GM21528 (cell line): ENCODE data around the gene NEAT1.

Experiments
- ATAC-seq: cut with Tn5 transposase; IDR thresholded peaks from one replicate; pipeline ENCODE4 v1.9.1; 2021; ENCODE audit warnings: mild to moderate bottlenecking, moderate library complexity; ENCODE audit not compliant: unreplicated experiment, low FRiP score

NEAT1 gene

DNA sequence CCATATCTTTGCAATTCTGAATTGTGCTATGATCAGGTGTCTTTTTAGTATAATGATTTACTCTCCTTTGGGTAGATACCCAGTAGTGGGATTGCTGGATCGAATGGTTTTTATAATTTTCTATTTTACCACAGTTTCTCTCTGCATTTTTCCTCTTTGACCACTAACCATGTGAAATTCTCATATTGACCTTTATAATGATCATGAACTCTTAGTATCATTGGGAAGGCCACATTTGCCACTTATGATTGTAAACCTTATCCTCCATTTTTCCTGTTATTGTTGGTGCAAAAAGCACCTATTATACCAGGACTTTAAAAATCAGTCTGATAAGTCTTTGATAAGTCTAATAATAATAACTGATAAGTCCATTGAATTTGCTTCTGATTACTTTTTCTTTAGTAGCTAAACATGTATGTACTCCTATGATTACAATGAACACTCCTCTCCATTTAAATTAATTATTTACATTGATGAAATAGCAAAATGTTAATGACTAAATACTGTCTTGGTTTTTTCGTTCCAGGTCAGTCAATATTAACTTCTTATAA is 9.6 kb downstream of the NEAT1 start:
- no peak for ATAC-seq

DNA sequence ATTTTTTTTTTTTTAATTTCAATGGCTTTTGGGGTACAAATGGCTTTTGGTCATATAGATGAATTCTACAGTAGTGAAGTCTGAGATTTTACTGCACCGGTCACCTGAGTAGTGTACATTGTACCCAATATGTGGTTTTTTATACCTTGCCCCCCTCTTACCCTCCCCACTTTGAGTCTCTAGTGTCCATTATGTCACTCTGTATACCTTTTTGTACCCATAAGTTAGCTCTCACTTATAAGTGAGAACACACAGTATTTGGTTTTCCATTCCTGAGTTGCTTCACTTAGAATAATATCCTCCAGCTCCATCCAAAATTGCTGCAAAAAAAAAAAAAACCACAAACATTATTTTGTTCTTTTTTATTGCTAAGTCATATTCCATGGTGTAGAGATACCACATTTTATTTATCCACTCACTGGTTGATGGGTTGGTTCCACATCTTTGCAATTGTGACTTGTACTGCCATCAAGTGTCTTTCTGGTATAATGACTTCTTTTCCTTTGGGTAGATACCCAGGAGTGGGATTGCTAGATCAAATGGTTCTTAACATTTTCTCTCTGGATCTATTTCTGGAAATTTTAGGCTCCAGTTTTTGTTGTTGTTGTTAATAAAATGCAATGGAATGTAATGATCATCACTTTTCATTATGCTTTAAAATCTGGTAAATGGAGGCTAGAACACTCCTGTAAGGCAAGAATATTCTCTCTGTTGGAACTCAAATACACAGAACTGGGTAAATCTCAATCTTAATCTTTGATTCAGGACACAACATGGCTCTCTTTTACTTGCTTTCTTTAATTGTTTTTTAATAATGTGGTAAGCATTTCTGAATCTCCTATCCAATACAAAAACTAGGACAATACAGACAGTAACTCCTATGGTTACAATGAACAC is 10.3 kb downstream of the NEAT1 start:
- ATAC-seq: no peak

GRCh38 chr11:65433657-65434056 is 11.1 kb downstream of the NEAT1 start:
- ATAC-seq: no peak

GRCh38 chr11:65434057-65434666 is 11.6 kb downstream of the NEAT1 start:
- ATAC-seq: no peak

DNA sequence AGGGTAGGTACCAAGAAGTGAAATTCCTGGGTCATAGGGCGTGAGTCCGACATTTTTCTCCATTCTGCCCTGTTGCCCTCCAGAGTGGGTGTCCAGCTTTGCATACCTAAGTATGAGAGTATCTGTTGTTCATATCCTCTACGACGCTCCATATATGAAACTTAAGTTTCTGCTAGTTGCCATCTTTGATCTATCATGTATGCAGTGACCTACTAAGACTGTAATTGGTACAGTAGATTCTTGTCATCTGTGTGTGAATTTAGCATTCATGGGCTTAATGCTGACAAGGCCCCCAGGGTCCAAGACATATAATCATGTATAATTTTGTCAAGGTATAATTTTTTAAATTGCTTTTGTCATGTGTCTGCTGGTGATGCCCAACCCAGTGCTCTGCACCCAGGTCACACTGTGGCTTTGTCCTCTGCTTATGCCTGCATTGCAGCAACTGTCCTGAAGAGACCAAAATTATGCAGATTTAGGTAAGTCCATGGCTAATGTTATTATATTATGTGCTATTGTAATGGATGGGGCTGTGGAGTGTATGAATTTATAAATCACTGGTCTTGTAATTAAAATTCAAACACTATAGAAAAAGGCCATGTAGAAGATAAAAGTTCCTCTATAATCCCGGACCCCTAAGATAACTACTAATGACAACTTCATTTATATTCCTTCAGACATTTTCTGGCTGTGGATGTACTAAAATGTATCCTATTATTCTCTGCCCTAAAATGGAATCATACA is 12.2 kb downstream of the NEAT1 start:
- no peak for ATAC-seq

- no peak for ATAC-seq
Measured at GRCh38 chr11:65435411-65435931, 12.9 kb downstream of the NEAT1 start.

DNA sequence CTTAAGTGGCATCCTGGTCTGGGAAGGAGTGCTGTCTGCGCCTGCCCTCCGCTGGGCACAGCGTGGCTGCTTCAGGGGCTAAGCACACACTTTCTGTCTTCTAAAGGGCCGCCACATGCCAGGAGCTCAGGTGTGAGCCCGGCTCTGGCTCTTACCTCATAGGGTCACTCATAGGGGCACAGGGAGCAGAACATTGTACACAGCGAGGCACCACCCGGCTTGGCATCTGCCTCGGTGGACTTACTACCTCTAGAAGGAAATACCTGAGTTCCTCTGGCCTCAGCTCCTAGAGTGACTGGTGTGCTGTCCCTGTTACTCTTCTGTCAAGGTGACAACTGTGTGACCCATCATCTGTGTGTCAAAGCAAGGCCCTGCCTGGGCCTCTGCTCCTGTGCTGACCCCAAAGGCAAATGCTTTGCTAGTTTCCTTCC is 13.4 kb downstream of the NEAT1 start:
- no peak for ATAC-seq

- no peak for ATAC-seq
Measured at GRCh38 chr11:65436412-65437032, 13.9 kb downstream of the NEAT1 start.

- no peak for ATAC-seq
Measured at GRCh38 chr11:65437436-65438227, 15.0 kb downstream of the NEAT1 start.

DNA sequence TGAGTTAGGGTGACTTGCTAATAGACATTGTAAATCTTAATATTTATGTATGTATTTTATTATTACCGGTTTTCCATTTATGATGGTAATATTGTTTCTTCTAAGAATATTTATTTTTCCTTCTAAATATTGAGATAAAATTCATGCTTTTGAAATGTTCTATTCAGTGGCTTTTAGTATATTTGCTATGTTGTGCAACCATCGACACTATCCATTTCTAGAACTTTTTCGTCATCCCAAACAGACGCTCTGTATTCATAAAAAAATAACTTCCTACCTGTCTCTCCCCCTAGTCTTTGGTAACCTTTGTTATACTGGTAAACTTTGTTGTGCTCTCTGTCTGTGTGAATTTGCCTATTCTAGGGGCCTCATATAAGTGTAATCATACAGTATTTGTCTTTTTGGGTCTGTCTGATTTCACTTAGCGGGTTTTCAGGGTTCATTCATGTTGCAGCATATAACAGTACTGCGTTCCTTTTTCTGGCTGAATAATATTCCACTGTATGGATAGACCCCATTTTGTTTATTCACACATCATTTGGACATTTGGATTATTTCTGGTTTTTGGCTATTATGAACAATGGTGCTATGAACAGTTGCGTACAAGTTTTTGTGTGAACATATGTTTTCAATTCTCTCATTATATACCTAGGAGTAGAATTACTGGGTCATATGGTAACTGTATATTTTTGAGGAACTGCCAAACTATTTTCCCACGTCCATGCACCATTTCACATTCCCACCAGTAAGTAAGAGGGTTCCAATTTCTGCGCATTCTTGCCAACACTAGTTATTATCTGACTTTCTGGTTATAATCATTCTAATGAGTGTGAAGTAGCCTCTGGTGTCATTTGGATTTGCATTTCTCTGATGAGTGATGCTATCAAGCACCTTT is 15.9 kb downstream of the NEAT1 start:
- ATAC-seq: no peak

DNA sequence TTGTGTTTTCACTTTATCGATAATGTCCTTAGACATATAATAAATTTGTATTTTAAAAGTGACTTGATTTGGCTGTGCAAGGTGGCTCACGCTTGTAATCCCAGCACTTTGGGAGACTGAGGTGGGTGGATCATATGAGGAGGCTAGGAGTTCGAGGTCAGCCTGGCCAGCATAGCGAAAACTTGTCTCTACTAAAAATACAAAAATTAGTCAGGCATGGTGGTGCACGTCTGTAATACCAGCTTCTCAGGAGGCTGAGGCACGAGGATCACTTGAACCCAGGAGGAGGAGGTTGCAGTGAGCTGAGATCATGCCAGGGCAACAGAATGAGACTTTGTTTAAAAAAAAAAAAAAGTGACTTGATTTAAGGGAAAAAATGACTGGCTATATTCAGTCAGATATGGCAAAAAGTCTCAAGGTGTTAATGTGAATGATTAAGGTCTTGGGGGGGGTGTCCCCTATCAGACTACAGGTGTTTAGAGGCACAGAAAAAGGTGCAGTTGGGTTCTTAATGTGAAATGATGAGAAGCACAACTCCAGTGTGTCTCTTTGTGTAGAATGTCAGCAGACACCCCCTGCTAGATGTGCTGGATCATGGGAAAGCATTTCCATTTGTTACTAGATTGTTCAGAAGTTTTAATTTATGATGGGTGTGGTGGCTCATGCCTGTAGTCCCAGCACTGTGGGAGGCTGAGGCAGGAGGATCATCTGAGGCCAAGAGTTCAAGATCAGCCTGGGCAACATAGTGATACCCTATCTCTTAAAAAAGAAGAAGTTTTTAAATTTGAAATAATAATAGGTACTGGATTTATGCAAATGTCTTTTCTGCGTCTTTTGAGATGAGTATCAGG is 17.0 kb downstream of the NEAT1 start:
- no peak for ATAC-seq

DNA sequence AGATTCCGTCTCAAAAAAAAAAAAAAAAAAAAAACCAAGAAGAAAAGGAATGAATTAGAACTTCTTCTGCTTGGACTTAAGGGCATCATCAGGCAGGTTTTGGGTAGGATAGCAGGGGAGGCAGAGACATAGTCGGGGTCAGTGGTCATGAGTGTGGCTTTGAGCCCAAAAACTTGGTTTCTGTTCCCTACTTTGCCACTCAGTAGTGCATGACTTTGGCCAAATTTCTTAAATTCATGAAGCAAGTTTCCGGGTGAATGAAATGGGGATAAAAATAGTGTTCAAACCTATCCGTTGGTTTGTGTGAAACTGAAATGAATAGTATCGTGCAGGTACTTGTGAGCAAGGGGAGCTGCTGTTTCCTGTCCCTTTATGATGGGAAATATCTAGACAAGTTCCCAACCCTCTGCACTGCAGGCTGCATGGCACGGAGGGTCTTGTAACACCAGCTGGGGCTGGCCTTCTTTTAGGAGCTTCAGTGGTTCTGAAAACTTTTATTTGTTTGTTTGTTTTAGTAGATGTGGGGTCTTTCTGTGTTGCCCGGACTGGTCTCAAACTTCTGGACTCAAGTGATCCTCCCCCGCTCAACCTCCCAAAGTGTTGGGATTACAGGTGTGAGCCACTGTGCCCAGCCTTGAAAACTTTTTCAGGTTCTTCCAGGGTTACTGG is 18.4 kb downstream of the NEAT1 start:
- ATAC-seq: peak; percentile 44

DNA sequence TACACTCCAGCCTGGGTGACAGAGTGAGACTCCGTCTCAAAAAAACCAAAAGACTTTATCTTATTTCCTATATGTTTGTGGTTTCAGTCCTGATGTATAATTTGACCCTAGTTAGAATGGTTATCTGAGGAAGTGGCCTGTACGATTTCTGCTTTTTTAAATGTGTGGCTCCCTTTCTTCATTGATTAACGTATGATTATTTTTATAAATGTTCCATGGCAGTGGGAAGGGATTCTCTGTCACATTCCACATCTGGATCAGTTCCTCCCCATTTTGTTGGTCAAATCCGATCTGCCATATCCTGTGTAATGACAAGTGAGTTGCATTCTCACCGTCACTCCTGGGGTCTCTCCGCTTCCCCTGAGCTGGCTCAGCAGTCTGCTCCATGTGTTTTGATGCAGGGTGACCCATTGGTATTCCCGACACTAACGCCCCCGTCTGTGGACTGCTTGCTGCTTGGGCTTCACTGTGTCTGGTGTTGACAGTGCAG is 20.3 kb downstream of the NEAT1 start:
- no peak for ATAC-seq

GRCh38 chr11:65444314-65445051 is 21.9 kb downstream of the NEAT1 start:
- no peak for ATAC-seq

GRCh38 chr11:65445101-65445603 is 22.6 kb downstream of the NEAT1 start:
- ATAC-seq: no peak
